Heart left ventricle (tissue), 13 donors: ENCODE measurements around the gene GDI1.
A peak's percentile ranks its signal among the peaks of the same experiment; 100 is the strongest.

Source experiments
- POLR2A ChIP-seq, 2 donors: fragments of 450-650 bp; IDR thresholded peaks; one replicate each; pipeline ENCODE4 v1.6.1; 2017; ENCODE audit warnings: antibody characterized with exemption in 2 of 2, mild to moderate bottlenecking in 2 of 2, moderate library complexity in 2 of 2
- TF ChIP-seq, protein P1 (sequence below), 12 donors: fragments of 200-600 bp; sonication (generic) in 4 of 12; IDR thresholded peaks; one replicate each; pipeline versions ENCODE4 v1.5.0 to v1.8.0; 2018 to 2022; ENCODE audit warnings: antibody characterized with exemption in 12 of 12, mild to moderate bottlenecking in 5 of 12
- donor health status: ischemic (EF 13 %, LVEDD 7.1; RV severe dilation, severe dysfunction).
- donor health status: DM: no; HTN: yes; CAD: no.
- donor health status: DM: no; HTN: no; CAD: no.
- donor health status: ischemic (EF 25% LVEDD 6.9; RV normal size, moderate dysfunction).
- donor health status: ischemic (EF 25% LVEDD 5.7; RV mildly dilated, moderate dysfunction).
- donor health status: ischemic (EF 35%, LVEDD 5.7; RV mildly dilated, moderate dysfunction).
- donor health status: nonischemic (EF 11% LVEDD 7.7; RV severe dilation, severe dysfunction).
- donor health status: DM: yes; HTN: yes; CAD: no.
- donor health status: PGD.
- donor health status: ischemic (EF 29% LVEDD 5.4; RV normal size, mild dysfunction).
- donor health status: nonischemic (EF 23%, LVEDD 6.1; RV moderate dilation, normal function).

DNA sequence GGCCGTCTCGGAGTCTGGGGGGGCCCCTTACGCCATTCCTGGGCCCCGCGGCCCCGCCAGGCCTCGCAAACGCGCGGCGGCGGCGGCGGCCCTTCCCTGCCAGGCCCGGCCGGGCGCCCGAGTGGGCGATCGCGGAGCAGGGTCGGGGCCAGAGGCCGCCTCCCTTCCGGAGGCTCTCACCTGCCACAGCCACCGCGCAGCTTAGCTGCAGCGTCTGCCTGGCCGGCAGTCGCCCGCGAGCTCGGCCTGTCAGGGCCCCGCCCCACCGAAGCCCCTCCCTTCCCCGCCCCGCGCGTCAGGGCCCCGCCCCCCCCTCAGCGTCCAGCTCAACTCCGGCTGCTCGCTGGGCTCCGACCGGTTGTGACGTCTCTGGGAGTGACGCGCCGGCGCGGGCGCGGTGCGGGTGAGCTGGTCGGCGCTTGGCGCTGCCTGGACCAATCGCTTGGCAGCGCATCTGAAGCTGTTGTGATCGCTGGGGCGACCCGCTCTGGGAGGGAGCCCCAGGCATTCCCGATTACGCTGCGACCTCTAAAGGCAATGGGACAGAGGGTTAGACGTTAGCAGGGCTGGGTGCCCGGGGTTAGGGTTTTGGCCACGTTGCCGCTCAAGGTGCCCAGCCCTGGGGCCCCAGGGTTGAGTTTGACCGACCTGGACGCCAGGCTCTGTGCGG is 53.6 kb downstream of the GDI1 start, which contains the start of gene SLC10A3:
- TF ChIP-seq POLR2A (IDR thresholded peaks at IDR 0.05) = peak; percentile 87 to 96
- TF ChIP-seq, protein P1, sequence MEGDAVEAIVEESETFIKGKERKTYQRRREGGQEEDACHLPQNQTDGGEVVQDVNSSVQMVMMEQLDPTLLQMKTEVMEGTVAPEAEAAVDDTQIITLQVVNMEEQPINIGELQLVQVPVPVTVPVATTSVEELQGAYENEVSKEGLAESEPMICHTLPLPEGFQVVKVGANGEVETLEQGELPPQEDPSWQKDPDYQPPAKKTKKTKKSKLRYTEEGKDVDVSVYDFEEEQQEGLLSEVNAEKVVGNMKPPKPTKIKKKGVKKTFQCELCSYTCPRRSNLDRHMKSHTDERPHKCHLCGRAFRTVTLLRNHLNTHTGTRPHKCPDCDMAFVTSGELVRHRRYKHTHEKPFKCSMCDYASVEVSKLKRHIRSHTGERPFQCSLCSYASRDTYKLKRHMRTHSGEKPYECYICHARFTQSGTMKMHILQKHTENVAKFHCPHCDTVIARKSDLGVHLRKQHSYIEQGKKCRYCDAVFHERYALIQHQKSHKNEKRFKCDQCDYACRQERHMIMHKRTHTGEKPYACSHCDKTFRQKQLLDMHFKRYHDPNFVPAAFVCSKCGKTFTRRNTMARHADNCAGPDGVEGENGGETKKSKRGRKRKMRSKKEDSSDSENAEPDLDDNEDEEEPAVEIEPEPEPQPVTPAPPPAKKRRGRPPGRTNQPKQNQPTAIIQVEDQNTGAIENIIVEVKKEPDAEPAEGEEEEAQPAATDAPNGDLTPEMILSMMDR (IDR thresholded peaks at IDR 0.05) = peak in 2 of 12 donors; percentile 12 to 17
